A204.1 (cell line): ENCODE measurements around the gene POLG2.

Source experiments
- FAIRE-seq: peaks from 2 replicates; lab custom pipeline; 2012; peaks lifted over from hg19 to GRCh38; lab: Jason Lieb, UNC

POLG2 gene

GRCh38 chr17:64496786-64497564, at the start of gene POLG2:
POLG2 (minus strand) TSS chr17:64497054; CDS start chr17:64496968, 86 bp downstream.
- no peak for FAIRE-seq

GRCh38 chr17:64544742-64545141, 47.9 kb upstream of the POLG2 start:
- FAIRE-seq: no peak

- FAIRE-seq: no peak
These were observed 43.4 kb upstream of the POLG2 start for GRCh38 chr17:64540118-64540776.

GRCh38 chr17:64538508-64539130, 41.8 kb upstream of the POLG2 start:
- FAIRE-seq: no peak

GRCh38 chr17:64537488-64537887, 40.6 kb upstream of the POLG2 start:
- FAIRE-seq: no peak

- no peak for FAIRE-seq
These were observed 40.1 kb upstream of the POLG2 start for GRCh38 chr17:64536913-64537312.

- no peak for FAIRE-seq
These were observed 38.5 kb upstream of the POLG2 start for GRCh38 chr17:64535357-64535756.

- no peak for FAIRE-seq
These were observed 37.3 kb upstream of the POLG2 start for GRCh38 chr17:64534187-64534586.

GRCh38 chr17:64533784-64534183, 36.9 kb upstream of the POLG2 start:
- FAIRE-seq: no peak

- no peak for FAIRE-seq
These were observed 35.6 kb upstream of the POLG2 start for GRCh38 chr17:64532409-64532808.

- no peak for FAIRE-seq
These were observed 35.1 kb upstream of the POLG2 start for GRCh38 chr17:64531955-64532371.

- no peak for FAIRE-seq
These were observed 32.4 kb upstream of the POLG2 start for GRCh38 chr17:64529221-64529620.

GRCh38 chr17:64527914-64528313, 31.1 kb upstream of the POLG2 start:
- no peak for FAIRE-seq

GRCh38 chr17:64520359-64520758, 23.5 kb upstream of the POLG2 start:
- no peak for FAIRE-seq

- FAIRE-seq: no peak
These were observed 22.7 kb upstream of the POLG2 start for GRCh38 chr17:64519601-64520000.

- no peak for FAIRE-seq
These were observed 19.0 kb upstream of the POLG2 start for GRCh38 chr17:64515829-64516228.

- FAIRE-seq: no peak
These were observed 18.6 kb upstream of the POLG2 start for GRCh38 chr17:64515419-64515818.

GRCh38 chr17:64509179-64509578, 12.3 kb upstream of the POLG2 start:
- no peak for FAIRE-seq

GRCh38 chr17:64508683-64509082, 11.8 kb upstream of the POLG2 start:
- FAIRE-seq: no peak

GRCh38 chr17:64507413-64507782, 10.5 kb upstream of the POLG2 start:
- FAIRE-seq: no peak

GRCh38 chr17:64506576-64507412, 9.9 kb upstream of the POLG2 start, which contains the start of gene CEP95:
CEP95 (plus strand) TSS chr17:64506977; CDS start chr17:64507098, 121 bp downstream.
- peak; percentile 55 for FAIRE-seq

GRCh38 chr17:64506201-64506575, 9.3 kb upstream of the POLG2 start, which contains the start of gene DDX5:
DDX5 (minus strand) TSS chr17:64506289; CDS start chr17:64506119, 170 bp downstream.
- FAIRE-seq: no peak
